GM12878 (cell line): Measurements from ENCODE around the gene TPM4. TPM values are rescaled to one million over a fixed set of nuclear protein-coding genes. Genes with fewer than 3 reads are reported as not detected.

Experiments
- ATAC-seq: fragments of 200-7000 bp; cut with Tn5 transposase; 3 replicates; pipeline ENCODE4 v1.9.1; 2020; ENCODE audit warnings: mild to moderate bottlenecking, moderate library complexity
- BruUV-seq: library from RNA; stranded (reverse); fragments of 400-500 nt; replicated peaks from 2 replicates; lab custom pipeline; 2021; lab: Mats Ljungman, UMichigan
- CTCF ChIA-PET: fragments of 300-600 bp; sonication (Branson Sonifier 250); formaldehyde crosslinking; extraction: SDS; loops from one replicate; lab custom pipeline; 2021; ENCODE audit warnings: inconsistent platforms; lab: Yijun Ruan, JAX
- POLR2A ChIA-PET: fragments of 350-600 bp; formaldehyde crosslinking; extraction: SDS; loops from one replicate; lab custom pipeline; 2021; ENCODE audit warnings: inconsistent platforms; lab: Charles Lee
- RAD21 ChIA-PET: fragments of 300-600 bp; sonication (Branson Sonifier 250); formaldehyde crosslinking; loops from one replicate; lab custom pipeline; 2023; ENCODE audit warnings: antibody characterized with exemption; ENCODE audit not compliant: unreplicated experiment; lab: Charles Lee
- SMC1A ChIA-PET: fragments of 300-600 bp; sonication (Branson Sonifier 250); formaldehyde crosslinking; loops from one replicate; lab custom pipeline; 2023; ENCODE audit not compliant: unreplicated experiment, uncharacterized antibody; lab: Charles Lee
- DNase-seq: peaks from one replicate; pipeline ENCODE4 v3.0.0-alpha.2; 2011; ENCODE audit warnings: low read depth, low spot score
- FAIRE-seq: peaks from 3 replicates; lab custom pipeline; 2011; peaks lifted over from hg19 to GRCh38; lab: Jason Lieb, UNC
- H2AFZ ChIP-seq: 2 replicates; pipeline ENCODE4 v1.6.0; 2011; ENCODE audit warnings: low read depth, low read length, control low read depth; ENCODE audit not compliant: control insufficient read depth
- H3K27ac ChIP-seq: 2 replicates; pipeline ENCODE4 v1.5.1; 2011; ENCODE audit warnings: control low read depth; ENCODE audit not compliant: control insufficient read depth, insufficient read depth
- H3K27me3 ChIP-seq, 2 experiments: replicated peaks in 1 of 2; 2 replicates each; pipeline versions ENCODE4 v1.6.0 to v1.6.1; 2011; ENCODE audit warnings: low read length in 1 of 2; ENCODE audit not compliant: control insufficient read depth in 2 of 2, insufficient read depth in 2 of 2
- H3K36me3 ChIP-seq, 2 experiments: 2 replicates each; pipeline ENCODE4 v1.5.1; 2011; ENCODE audit warnings: low read length in 1 of 2; ENCODE audit not compliant: control insufficient read depth in 2 of 2, insufficient read depth in 2 of 2
- H3K4me1 ChIP-seq: 2 replicates; pipeline ENCODE4 v1.6.1; 2011; ENCODE audit warnings: mild to moderate bottlenecking, low read length, moderate library complexity, mixed read lengths; ENCODE audit not compliant: control insufficient read depth, insufficient read depth
- H3K4me2 ChIP-seq: 2 replicates; pipeline ENCODE4 v1.6.0; 2011; ENCODE audit warnings: control low read depth; ENCODE audit not compliant: control insufficient read depth, insufficient read depth
- H3K4me3 ChIP-seq: fragments of 200-600 bp; sonication (generic); 2 replicates; pipeline ENCODE4 v1.5.1; 2016
- H3K79me2 ChIP-seq: 2 replicates; pipeline ENCODE4 v1.6.0; 2011; ENCODE audit warnings: low read length; ENCODE audit not compliant: control insufficient read depth, insufficient read depth
- H3K9ac ChIP-seq: 2 replicates; pipeline ENCODE4 v1.8.0; 2011; ENCODE audit warnings: low read length, control low read depth, mixed read lengths; ENCODE audit not compliant: control insufficient read depth, insufficient read depth
- H3K9me3 ChIP-seq: replicated peaks from 3 replicates; pipeline ENCODE4 v1.5.1; 2011; ENCODE audit warnings: mild to moderate bottlenecking, low read length; ENCODE audit not compliant: control insufficient read depth, insufficient read depth
- H4K20me1 ChIP-seq: 2 replicates; pipeline ENCODE4 v1.6.0; 2011; ENCODE audit not compliant: control insufficient read depth, insufficient read depth
- ATF3 ChIP-seq: IDR thresholded peaks from 2 replicates; pipeline ENCODE4 v1.6.1; 2011; ENCODE audit warnings: low read depth, mild to moderate bottlenecking, low read length, moderate library complexity, borderline replicate concordance; ENCODE audit errors: extremely low read depth
- MEF2A ChIP-seq: IDR thresholded peaks from 2 replicates; pipeline ENCODE4 v1.6.1; 2011; ENCODE audit warnings: low read depth, mild to moderate bottlenecking, low read length, moderate library complexity; ENCODE audit not compliant: insufficient read depth
- NFIC ChIP-seq: IDR thresholded peaks from 2 replicates; pipeline ENCODE4 v1.6.1; 2012; ENCODE audit warnings: low read depth, mild to moderate bottlenecking, inconsistent platforms, low read length, moderate library complexity
- POLR2A ChIP-seq: IDR thresholded peaks from 2 replicates; pipeline ENCODE4 v1.6.1; 2011; ENCODE audit warnings: low read depth, mild to moderate bottlenecking, low read length
- POLR2AphosphoS2 ChIP-seq: IDR thresholded peaks from 2 replicates; pipeline ENCODE4 v1.6.1; 2011; ENCODE audit warnings: low read depth, mild to moderate bottlenecking, low read length, improper control_type of control experiment, moderate library complexity
- POLR2AphosphoS5 ChIP-seq: IDR thresholded peaks from 2 replicates; pipeline ENCODE4 v1.6.1; 2011; ENCODE audit warnings: mild to moderate bottlenecking, low read length, inconsistent platforms
- ZBED1 ChIP-seq: IDR thresholded peaks from 2 replicates; pipeline ENCODE4 v1.6.1; 2016; ENCODE audit warnings: borderline replicate concordance
- ZNF207 ChIP-seq: fragments of 450-650 bp; IDR thresholded peaks from 2 replicates; pipeline ENCODE4 v1.6.1; 2014; ENCODE audit warnings: antibody characterized with exemption, mild to moderate bottlenecking, borderline replicate concordance
- WGBS: methylation state at CpG from one replicate; pipeline ENCODE4 v1.1.6; 2016; ENCODE audit warnings: low lambda C conversion rate; ENCODE audit not compliant: insufficient replicate concordance, insufficient coverage; ENCODE audit errors: missing lambda C conversion rate; 5-methylcytosine and 5-hydroxymethylcytosine counted together
- in situ Hi-C: fragments of 300-500 bp; cut with MboI; formaldehyde crosslinking; loops from 9 replicates; pipeline ENCODE4 v1.14.3; 2018; ENCODE audit warnings: mixed read lengths
- intact Hi-C: fragments of 100-400 bp; cut with micrococcal nuclease; formaldehyde crosslinking; loops from one replicate; pipeline ENCODE4 v1.14.2; 2022; ENCODE audit not compliant: unreplicated experiment
- polyA plus RNA-seq, 11 experiments: library from polyadenylated mRNA; depleted of rRNA in 4 of 11; unstranded in 6 of 11; stranded (reverse) in 5 of 11; fragments of >200 nt; fragmentation: Nextera tagmentation in 4 of 11; fragmentation: Illumina TruSeq in 1 of 11; extraction: Ambion mirVana in 4 of 11; extraction: Trizol in 1 of 11; gene quantifications; 1 replicate in 1 of 11; 2 replicates in 10 of 11; pipeline versions ENCODE4 v1.2.1 to v1.2.3, GENCODE V29; 2011 to 2016; ENCODE audit warnings: inconsistent platforms in 2 of 11, missing spikeins in 2 of 11, low read depth in 1 of 11
- total RNA-seq, 4 experiments: library from RNA; depleted of rRNA in 3 of 4; stranded (reverse); fragments of >200 nt in 3 of 4; fragmentation: Illumina TruSeq in 1 of 4; extraction: Trizol in 1 of 4; gene quantifications; 2 replicates each; pipeline versions ENCODE4 v1.2.1 to v1.2.3, GENCODE V29; 2013 to 2021

The TPM4 gene
- total and polyA plus RNA-seq, 10 of the 15 experiments (the other 5 are each of a cell fraction or from before 2014, with no cell fraction given) = 183 to 620 (median 407) TPM

- TF ChIP-seq ZBED1 (no peak), ATF3 (no peak), POLR2AphosphoS2 (no peak)
Measured at GRCh38 chr19:16098416-16098768, 22.1 kb downstream of the TPM4 start (continued).

GRCh38 chr19:16098821-16099220 is 22.5 kb downstream of the TPM4 start:
- WGBS = 99% methylated on average over 6 of the region's 6 CpGs
- SMC1A ChIA-PET = interaction anchor here (0.9 to 1.3 kb wide), 3 partner anchors 16 to 28 kb away, joined by 3 read pairs; no protein-coding TSS in a partner anchor
- POLR2A ChIA-PET = interaction anchor here (0.7 kb wide), 1 partner anchor 46 kb away, joined by 3 read pairs; no protein-coding TSS in a partner anchor
- H3K27ac ChIP-seq = no peak overlapping the region
- H3K9ac ChIP-seq = no peak overlapping the region
- CTCF ChIA-PET = interaction anchor here (0.6 kb wide), 2 partner anchors 9 to 462 kb away, joined by 3 to 4 read pairs; no protein-coding TSS in a partner anchor
- no peak overlapping the region for H2AFZ ChIP-seq
- no peaks in the 10 kb centered on the region for H3K9me3 ChIP-seq
- in situ Hi-C loops = no loop called here
- no peak for DNase-seq
- TF ChIP-seq NFIC (no peak), POLR2A (peak; percentile 54; the same call in 1 of the 2 replicates), POLR2AphosphoS5 (peak; percentile 77; the same call in 1 of the 2 replicates), MEF2A (no peak), ZNF207 (no peak)
- no peaks in the 10 kb centered on the region for H4K20me1 ChIP-seq
- RAD21 ChIA-PET = no interaction called here
- FAIRE-seq = no peak
- H3K36me3 ChIP-seq = peaks cover 31 to 62% of the 10 kb centered on the region in 2 experiments
- no peaks in the 10 kb centered on the region for H3K79me2 ChIP-seq
- no peak for ATAC-seq
- no TSS peak for BruUV-seq
- intact Hi-C loops = no loop called here
- no peaks in the 10 kb centered on the region for H3K27me3 ChIP-seq
- H3K4me3 ChIP-seq = no peak overlapping the region
- H3K4me2 ChIP-seq = no peak overlapping the region
- H3K4me1 ChIP-seq = no peaks in the 10 kb centered on the region
